Gastrocnemius medialis (tissue), 4 donors: ENCODE data around the gene CLVS2.

Experiments used
- POLR2A ChIP-seq, 2 donors: fragments of 450-650 bp; IDR thresholded peaks; one replicate each; pipeline ENCODE4 v1.6.1; 2017; ENCODE audit warnings: antibody characterized with exemption in 2 of 2, mild to moderate bottlenecking in 2 of 2, moderate library complexity in 2 of 2
- TF ChIP-seq, protein P1 (sequence below), 5 experiments: fragments of 450-650 bp in 3 of 5; fragments of 200-600 bp in 2 of 5; sonication (generic) in 2 of 5; IDR thresholded peaks in 4 of 5; conservative IDR thresholded peaks in 1 of 5; 1 replicate in 4 of 5; 2 replicates in 1 of 5; pipeline ENCODE4 v1.5.1; 2016 to 2019; ENCODE audit warnings: antibody characterized with exemption in 5 of 5, mild to moderate bottlenecking in 3 of 5, moderate library complexity in 3 of 5

DNA sequence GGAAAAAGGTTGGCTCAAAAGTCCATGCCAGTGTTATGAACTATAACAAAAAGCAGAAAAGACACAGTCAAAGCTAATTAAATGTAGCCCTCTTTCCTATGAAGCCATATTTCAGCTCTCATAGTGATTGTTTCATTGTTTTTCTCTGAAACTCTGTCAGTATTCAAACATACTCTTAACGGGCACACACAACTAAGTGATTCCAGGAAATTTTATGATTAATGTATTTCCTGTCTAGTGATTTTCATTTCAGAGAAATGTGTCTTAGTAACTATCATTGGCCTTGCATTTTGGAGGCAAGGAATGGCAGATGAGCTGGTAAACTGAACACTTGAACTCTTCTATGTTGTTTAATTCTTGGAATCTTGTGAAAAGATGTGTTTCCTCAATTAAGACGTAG is 68.0 kb downstream of the CLVS2 start:
- TF ChIP-seq, protein P1, sequence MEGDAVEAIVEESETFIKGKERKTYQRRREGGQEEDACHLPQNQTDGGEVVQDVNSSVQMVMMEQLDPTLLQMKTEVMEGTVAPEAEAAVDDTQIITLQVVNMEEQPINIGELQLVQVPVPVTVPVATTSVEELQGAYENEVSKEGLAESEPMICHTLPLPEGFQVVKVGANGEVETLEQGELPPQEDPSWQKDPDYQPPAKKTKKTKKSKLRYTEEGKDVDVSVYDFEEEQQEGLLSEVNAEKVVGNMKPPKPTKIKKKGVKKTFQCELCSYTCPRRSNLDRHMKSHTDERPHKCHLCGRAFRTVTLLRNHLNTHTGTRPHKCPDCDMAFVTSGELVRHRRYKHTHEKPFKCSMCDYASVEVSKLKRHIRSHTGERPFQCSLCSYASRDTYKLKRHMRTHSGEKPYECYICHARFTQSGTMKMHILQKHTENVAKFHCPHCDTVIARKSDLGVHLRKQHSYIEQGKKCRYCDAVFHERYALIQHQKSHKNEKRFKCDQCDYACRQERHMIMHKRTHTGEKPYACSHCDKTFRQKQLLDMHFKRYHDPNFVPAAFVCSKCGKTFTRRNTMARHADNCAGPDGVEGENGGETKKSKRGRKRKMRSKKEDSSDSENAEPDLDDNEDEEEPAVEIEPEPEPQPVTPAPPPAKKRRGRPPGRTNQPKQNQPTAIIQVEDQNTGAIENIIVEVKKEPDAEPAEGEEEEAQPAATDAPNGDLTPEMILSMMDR (IDR thresholded peaks at IDR 0.05 in 4 of 5, conservative IDR thresholded peaks at IDR 0.05 in 1 of 5): no peak
- TF ChIP-seq POLR2A (IDR thresholded peaks at IDR 0.05): no peak
